GM21786 (cell line): ENCODE results near the gene MTHFD1L.

Experiments used
- ATAC-seq: cut with Tn5 transposase; IDR thresholded peaks from one replicate; pipeline ENCODE4 v1.9.1; 2021; ENCODE audit not compliant: unreplicated experiment

The MTHFD1L gene

DNA sequence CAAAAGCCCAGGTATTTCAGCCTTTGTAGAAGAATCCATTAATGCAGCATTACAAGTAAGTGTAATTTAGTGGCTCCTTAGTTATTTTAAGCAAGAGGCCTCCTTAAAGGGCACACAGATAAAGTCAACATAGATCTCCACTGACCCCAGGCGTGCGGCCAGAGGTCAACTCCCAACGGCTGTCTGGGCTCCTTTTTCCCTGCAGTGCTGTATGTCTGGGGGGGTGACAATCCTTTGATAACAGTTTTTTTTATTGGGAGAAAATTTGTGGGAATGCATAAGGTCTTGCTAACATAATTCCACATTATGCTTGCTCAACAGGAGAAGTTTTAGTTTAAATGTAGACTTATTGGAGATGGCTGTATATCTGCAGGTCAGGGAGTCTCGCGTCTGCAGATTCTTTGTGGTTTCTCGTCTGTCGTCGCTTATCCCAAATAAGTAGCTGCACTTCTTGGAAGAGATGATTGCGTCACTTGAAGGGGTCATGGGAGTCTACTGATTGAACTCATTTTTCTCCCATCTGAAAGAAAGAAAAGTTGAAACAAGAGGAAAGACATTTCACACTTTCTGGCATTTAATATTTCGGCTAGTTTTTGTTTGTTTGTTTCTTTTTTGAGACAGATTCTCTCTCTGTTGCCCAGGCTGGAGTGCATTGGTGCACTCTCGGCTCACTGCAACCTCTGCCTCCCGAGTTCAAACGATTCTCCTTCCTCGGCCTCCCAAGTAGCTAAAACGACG is 222.5 kb downstream of the MTHFD1L start:
- no peak for ATAC-seq

GRCh38 chr6:151088599-151088935 is 223.1 kb downstream of the MTHFD1L start:
- no peak for ATAC-seq

GRCh38 chr6:151088963-151089362 is 223.5 kb downstream of the MTHFD1L start:
- ATAC-seq: no peak

DNA sequence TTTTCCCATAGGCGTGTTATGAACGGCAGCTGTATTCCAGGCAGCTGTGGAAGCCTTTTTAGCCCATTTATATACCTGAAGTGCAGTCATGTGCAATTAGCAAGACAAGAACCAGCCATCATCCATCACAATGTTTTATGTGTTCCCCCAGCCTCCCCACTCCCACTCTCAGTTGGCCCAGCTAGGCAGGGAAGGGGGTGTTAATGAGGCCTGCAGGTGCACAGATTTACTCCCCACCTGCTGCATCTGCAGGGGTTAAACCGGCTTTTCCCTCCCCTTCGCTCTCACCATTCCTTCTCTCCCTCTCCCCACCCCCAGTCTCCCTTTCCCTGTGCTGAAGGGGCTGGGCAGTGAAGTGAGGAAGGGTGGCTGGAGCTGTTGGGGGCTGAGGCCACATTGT is 224.5 kb downstream of the MTHFD1L start:
- no peak for ATAC-seq

DNA sequence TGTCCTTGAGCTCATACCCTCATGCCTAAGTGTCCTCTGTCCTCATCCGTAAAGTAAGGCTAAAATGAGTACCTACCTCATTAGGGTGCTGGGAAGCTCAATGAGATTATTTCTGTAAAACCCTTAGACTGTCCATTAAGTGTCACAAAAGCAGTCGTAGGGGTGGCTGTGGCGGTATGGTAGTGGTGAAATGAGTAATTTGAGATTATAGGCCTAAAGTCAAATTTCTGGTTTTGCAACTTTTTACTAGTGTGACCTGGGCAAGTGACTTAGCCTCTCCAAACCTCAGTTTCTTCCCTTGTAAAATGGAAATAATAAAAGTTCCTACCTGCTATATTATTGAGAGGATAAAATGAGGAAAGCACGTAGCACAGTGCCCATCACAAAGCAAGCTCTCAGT is 226.1 kb downstream of the MTHFD1L start:
- ATAC-seq: no peak

- ATAC-seq: no peak
Observed at GRCh38 chr6:151092591-151092990, 227.1 kb downstream of the MTHFD1L start.

GRCh38 chr6:151093706-151094105 is 228.2 kb downstream of the MTHFD1L start:
- no peak for ATAC-seq

- ATAC-seq: no peak
Observed at GRCh38 chr6:151095538-151096254, 230.2 kb downstream of the MTHFD1L start.

GRCh38 chr6:151096255-151096612 is 230.7 kb downstream of the MTHFD1L start:
- ATAC-seq: no peak

DNA sequence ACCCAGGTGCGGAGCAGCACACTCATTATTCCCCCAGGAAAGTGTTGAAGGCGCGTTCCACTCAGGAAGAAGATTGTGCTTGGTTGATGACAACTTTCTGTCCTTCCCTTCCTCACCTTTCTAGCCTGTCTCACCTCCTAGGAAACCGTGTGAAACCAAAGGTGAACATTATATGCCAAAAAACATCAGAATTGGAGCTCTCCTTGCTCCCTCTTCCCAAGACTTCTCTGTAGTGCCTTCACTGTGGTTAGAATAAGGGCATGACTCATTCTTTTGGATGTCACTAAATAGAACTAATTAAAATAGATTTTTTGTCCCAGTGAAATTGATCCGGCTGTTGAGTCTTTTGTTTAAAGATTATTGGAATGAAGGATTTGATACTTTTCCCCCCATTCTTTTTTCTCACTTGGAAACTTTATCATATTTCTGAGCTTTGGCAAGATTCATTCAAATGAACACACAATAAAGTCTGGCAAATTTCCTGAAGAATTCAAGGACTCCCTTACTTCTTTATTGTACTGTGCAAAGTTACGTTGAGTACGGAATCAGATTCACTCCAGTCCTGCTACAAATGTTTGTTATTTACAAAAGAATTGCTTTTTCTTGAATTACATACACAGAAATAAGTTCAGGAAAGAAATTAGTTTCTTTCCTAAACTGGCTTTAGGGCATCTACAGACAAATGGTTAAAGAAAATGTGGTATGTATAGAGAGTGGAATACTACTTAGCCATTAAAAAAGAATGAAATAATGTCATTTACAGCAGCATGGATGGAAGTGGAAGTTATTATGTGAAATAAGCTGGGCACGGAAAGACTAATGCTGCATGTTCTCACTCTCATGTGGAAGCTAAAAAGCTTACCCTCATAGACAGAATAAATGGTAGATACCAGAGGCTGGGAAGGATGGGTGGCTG is 231.4 kb downstream of the MTHFD1L start:
- no peak for ATAC-seq

DNA sequence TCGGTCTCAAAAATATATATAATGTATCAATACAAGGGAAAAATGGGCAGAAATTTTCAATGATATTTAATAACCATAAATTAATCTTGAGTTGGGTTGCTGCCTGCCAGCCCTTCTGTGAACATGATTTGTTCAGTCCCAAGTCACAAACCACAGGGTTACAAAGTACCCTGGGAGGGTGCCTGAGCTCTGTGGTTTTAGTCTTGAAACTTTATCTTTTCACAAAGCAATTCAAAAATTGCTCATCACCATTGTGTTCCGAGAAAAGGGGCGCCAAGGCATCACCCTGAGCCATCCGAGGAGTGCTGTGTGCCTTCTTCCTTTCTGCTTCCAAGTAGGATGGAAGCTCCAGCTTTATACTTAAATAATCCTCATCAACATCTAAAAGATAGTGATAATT is 232.7 kb downstream of the MTHFD1L start:
- ATAC-seq: no peak

DNA sequence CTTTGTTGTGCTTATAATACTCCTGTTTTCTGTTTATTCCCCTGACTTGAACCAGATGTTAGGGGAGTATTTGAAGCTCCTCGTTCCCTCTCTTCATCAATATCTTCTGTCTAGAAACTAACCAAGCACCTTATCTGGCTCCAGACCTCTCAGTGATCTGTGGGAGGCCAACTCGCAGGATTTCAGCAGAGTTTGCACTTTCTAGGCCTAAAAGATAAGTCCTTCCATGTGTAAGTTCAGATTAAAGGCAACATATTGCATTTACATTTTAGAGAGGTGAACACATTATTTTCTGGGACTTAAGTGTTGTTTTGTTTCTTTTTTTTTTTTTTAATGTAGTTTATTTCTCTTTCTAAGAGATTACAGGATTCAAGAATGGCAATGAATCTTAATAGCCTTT is 234.8 kb downstream of the MTHFD1L start:
- no peak for ATAC-seq

DNA sequence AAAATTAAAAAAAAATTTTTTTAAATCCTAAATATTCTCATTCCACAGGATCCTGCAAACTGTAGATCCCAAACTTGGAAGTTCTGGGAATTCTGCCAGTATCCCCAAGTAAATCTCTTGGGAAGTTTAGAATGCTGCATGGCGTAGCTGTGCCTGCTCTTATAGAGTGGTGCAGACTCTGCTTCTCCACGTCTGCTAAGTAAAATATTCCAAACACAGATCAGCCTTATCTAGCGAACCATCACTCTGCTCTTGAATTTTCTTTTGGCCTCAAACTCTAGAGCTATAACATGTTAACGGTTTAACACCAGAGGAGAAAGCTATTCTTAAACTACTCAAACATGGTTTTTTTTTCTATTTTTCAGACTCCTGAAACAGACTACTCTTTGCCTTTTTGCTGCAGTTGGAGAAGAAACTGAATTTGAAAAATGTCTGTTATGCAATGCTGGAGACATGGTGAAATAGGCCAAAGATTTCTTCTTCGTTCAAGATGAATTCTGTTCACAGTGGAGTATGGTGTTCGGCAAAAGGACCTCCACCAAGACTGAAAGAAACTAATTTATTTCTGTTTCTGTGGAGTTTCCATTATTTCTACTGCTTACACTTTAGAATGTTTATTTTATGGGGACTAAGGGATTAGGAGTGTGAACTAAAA is 235.8 kb downstream of the MTHFD1L start:
- no peak for ATAC-seq

GRCh38 chr6:151101816-151102694 is 236.6 kb downstream of the MTHFD1L start:
- ATAC-seq: no peak

DNA sequence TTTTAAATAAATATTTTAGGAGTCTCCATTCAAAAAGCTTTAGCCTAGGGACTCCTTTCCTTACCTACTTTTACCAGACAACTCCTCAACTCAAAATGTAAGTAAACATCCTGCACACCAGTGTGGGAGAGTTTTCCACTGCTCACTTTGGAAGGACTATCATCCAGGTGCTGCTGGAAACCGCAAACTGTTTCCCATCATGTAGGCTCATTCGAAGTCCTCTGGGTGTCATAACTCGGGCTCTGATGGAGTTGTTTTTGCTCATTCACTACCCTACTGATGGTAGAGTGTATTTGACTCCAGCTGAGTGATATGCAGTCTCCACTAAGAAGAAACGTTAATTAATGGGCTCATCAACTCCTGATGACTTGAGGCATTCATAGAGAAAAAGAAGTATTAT is 237.8 kb downstream of the MTHFD1L start:
- no peak for ATAC-seq

GRCh38 chr6:151107897-151108427 is 242.5 kb downstream of the MTHFD1L start:
- no peak for ATAC-seq

- ATAC-seq: no peak
Observed at GRCh38 chr6:151108548-151108947, 243.0 kb downstream of the MTHFD1L start.

GRCh38 chr6:151109361-151109760 is 243.9 kb downstream of the MTHFD1L start:
- no peak for ATAC-seq

GRCh38 chr6:151109869-151110575 is 244.5 kb downstream of the MTHFD1L start:
- ATAC-seq: no peak

DNA sequence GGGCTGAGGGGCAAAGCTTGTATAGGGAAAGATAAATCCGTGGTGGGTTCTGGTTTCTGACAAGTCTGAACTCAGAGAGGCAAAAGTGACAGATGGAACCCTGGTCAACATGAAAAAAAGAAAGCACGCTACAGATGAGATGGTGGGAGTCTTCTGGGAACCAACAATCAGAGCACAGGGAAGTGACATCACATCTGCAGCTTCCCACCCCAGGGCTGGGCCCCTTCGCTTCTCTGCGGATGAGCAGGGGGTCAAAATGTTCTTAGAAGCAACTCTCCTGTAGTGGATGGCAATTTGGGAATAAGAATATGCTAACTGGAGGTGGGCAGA is 245.0 kb downstream of the MTHFD1L start:
- ATAC-seq: no peak
